GM12878 (cell line): Measurements from ENCODE around the gene KCNH4. TPM values are rescaled to one million over a fixed set of nuclear protein-coding genes. Genes with fewer than 3 reads are reported as not detected.

ENCODE experiments used
- ATAC-seq: fragments of 200-7000 bp; cut with Tn5 transposase; 3 replicates; pipeline ENCODE4 v1.9.1; 2020; ENCODE audit warnings: mild to moderate bottlenecking, moderate library complexity
- BruUV-seq: library from RNA; stranded (reverse); fragments of 400-500 nt; replicated peaks from 2 replicates; lab custom pipeline; 2021; lab: Mats Ljungman, UMichigan
- CTCF ChIA-PET: fragments of 300-600 bp; sonication (Branson Sonifier 250); formaldehyde crosslinking; extraction: SDS; loops from one replicate; lab custom pipeline; 2021; ENCODE audit warnings: inconsistent platforms; lab: Yijun Ruan, JAX
- POLR2A ChIA-PET: fragments of 350-600 bp; formaldehyde crosslinking; extraction: SDS; loops from one replicate; lab custom pipeline; 2021; ENCODE audit warnings: inconsistent platforms; lab: Charles Lee
- RAD21 ChIA-PET: fragments of 300-600 bp; sonication (Branson Sonifier 250); formaldehyde crosslinking; loops from one replicate; lab custom pipeline; 2023; ENCODE audit warnings: antibody characterized with exemption; ENCODE audit not compliant: unreplicated experiment; lab: Charles Lee
- SMC1A ChIA-PET: fragments of 300-600 bp; sonication (Branson Sonifier 250); formaldehyde crosslinking; loops from one replicate; lab custom pipeline; 2023; ENCODE audit not compliant: unreplicated experiment, uncharacterized antibody; lab: Charles Lee
- DNase-seq: peaks from one replicate; pipeline ENCODE4 v3.0.0-alpha.2; 2011; ENCODE audit warnings: low read depth, low spot score
- FAIRE-seq: peaks from 3 replicates; lab custom pipeline; 2011; peaks lifted over from hg19 to GRCh38; lab: Jason Lieb, UNC
- H2AFZ ChIP-seq: 2 replicates; pipeline ENCODE4 v1.6.0; 2011; ENCODE audit warnings: low read depth, low read length, control low read depth; ENCODE audit not compliant: control insufficient read depth
- H3K27ac ChIP-seq: 2 replicates; pipeline ENCODE4 v1.5.1; 2011; ENCODE audit warnings: control low read depth; ENCODE audit not compliant: control insufficient read depth, insufficient read depth
- H3K27me3 ChIP-seq, 2 experiments: replicated peaks in 1 of 2; 2 replicates each; pipeline versions ENCODE4 v1.6.0 to v1.6.1; 2011; ENCODE audit warnings: low read length in 1 of 2; ENCODE audit not compliant: control insufficient read depth in 2 of 2, insufficient read depth in 2 of 2
- H3K36me3 ChIP-seq, 2 experiments: 2 replicates each; pipeline ENCODE4 v1.5.1; 2011; ENCODE audit warnings: low read length in 1 of 2; ENCODE audit not compliant: control insufficient read depth in 2 of 2, insufficient read depth in 2 of 2
- H3K4me1 ChIP-seq: 2 replicates; pipeline ENCODE4 v1.6.1; 2011; ENCODE audit warnings: mild to moderate bottlenecking, low read length, moderate library complexity, mixed read lengths; ENCODE audit not compliant: control insufficient read depth, insufficient read depth
- H3K4me2 ChIP-seq: 2 replicates; pipeline ENCODE4 v1.6.0; 2011; ENCODE audit warnings: control low read depth; ENCODE audit not compliant: control insufficient read depth, insufficient read depth
- H3K4me3 ChIP-seq: fragments of 200-600 bp; sonication (generic); 2 replicates; pipeline ENCODE4 v1.5.1; 2016
- H3K79me2 ChIP-seq: 2 replicates; pipeline ENCODE4 v1.6.0; 2011; ENCODE audit warnings: low read length; ENCODE audit not compliant: control insufficient read depth, insufficient read depth
- H3K9ac ChIP-seq: 2 replicates; pipeline ENCODE4 v1.8.0; 2011; ENCODE audit warnings: low read length, control low read depth, mixed read lengths; ENCODE audit not compliant: control insufficient read depth, insufficient read depth
- H3K9me3 ChIP-seq: replicated peaks from 3 replicates; pipeline ENCODE4 v1.5.1; 2011; ENCODE audit warnings: mild to moderate bottlenecking, low read length; ENCODE audit not compliant: control insufficient read depth, insufficient read depth
- H4K20me1 ChIP-seq: 2 replicates; pipeline ENCODE4 v1.6.0; 2011; ENCODE audit not compliant: control insufficient read depth, insufficient read depth
- BCL11A ChIP-seq: IDR thresholded peaks from 2 replicates; pipeline ENCODE4 v1.6.1; 2011; ENCODE audit warnings: low read depth, low read length
- GABPA ChIP-seq: IDR thresholded peaks from 2 replicates; pipeline ENCODE4 v1.6.1; 2014; ENCODE audit warnings: antibody characterized with exemption, low read depth, mild to moderate bottlenecking, inconsistent platforms
- LARP7 ChIP-seq: fragments of 450-650 bp; IDR thresholded peaks from 2 replicates; pipeline ENCODE4 v1.6.1; 2017; ENCODE audit warnings: mild to moderate bottlenecking
- MEF2A ChIP-seq: IDR thresholded peaks from 2 replicates; pipeline ENCODE4 v1.6.1; 2011; ENCODE audit warnings: low read depth, mild to moderate bottlenecking, low read length, moderate library complexity; ENCODE audit not compliant: insufficient read depth
- MTA2 ChIP-seq: fragments of 450-650 bp; IDR thresholded peaks from 2 replicates; pipeline ENCODE4 v1.6.1; 2016; ENCODE audit warnings: low read depth, mild to moderate bottlenecking, moderate library complexity
- MYB ChIP-seq: fragments of 150-350 bp; IDR thresholded peaks from 2 replicates; pipeline ENCODE4 v1.6.1; 2014; ENCODE audit warnings: mild to moderate bottlenecking, low read depth, low read length, borderline replicate concordance
- RB1 ChIP-seq: fragments of 450-650 bp; formaldehyde crosslinking; IDR thresholded peaks from 2 replicates; pipeline ENCODE4 v1.6.1; 2017; ENCODE audit warnings: mild to moderate bottlenecking, borderline replicate concordance
- SREBF1 ChIP-seq: IDR thresholded peaks from 2 replicates; pipeline ENCODE4 v1.6.1; 2012; ENCODE audit warnings: mild to moderate bottlenecking, low read length
- ZNF207 ChIP-seq: fragments of 450-650 bp; IDR thresholded peaks from 2 replicates; pipeline ENCODE4 v1.6.1; 2014; ENCODE audit warnings: antibody characterized with exemption, mild to moderate bottlenecking, borderline replicate concordance
- WGBS: methylation state at CpG from one replicate; pipeline ENCODE4 v1.1.6; 2016; ENCODE audit warnings: low lambda C conversion rate; ENCODE audit not compliant: insufficient replicate concordance, insufficient coverage; ENCODE audit errors: missing lambda C conversion rate; 5-methylcytosine and 5-hydroxymethylcytosine counted together
- in situ Hi-C: fragments of 300-500 bp; cut with MboI; formaldehyde crosslinking; loops from 9 replicates; pipeline ENCODE4 v1.14.3; 2018; ENCODE audit warnings: mixed read lengths
- intact Hi-C: fragments of 100-400 bp; cut with micrococcal nuclease; formaldehyde crosslinking; loops from one replicate; pipeline ENCODE4 v1.14.2; 2022; ENCODE audit not compliant: unreplicated experiment
- polyA plus RNA-seq, 11 experiments: library from polyadenylated mRNA; depleted of rRNA in 4 of 11; unstranded in 6 of 11; stranded (reverse) in 5 of 11; fragments of >200 nt; fragmentation: Nextera tagmentation in 4 of 11; fragmentation: Illumina TruSeq in 1 of 11; extraction: Ambion mirVana in 4 of 11; extraction: Trizol in 1 of 11; gene quantifications; 1 replicate in 1 of 11; 2 replicates in 10 of 11; pipeline versions ENCODE4 v1.2.1 to v1.2.3, GENCODE V29; 2011 to 2016; ENCODE audit warnings: inconsistent platforms in 2 of 11, missing spikeins in 2 of 11, low read depth in 1 of 11
- total RNA-seq, 4 experiments: library from RNA; depleted of rRNA in 3 of 4; stranded (reverse); fragments of >200 nt in 3 of 4; fragmentation: Illumina TruSeq in 1 of 4; extraction: Trizol in 1 of 4; gene quantifications; 2 replicates each; pipeline versions ENCODE4 v1.2.1 to v1.2.3, GENCODE V29; 2013 to 2021

The KCNH4 gene
- total and polyA plus RNA-seq, 10 of the 15 experiments (the other 5 are each of a cell fraction or from before 2014, with no cell fraction given) = 0.03 to 0.88 (median 0.10) TPM; not detected in 2

DNA sequence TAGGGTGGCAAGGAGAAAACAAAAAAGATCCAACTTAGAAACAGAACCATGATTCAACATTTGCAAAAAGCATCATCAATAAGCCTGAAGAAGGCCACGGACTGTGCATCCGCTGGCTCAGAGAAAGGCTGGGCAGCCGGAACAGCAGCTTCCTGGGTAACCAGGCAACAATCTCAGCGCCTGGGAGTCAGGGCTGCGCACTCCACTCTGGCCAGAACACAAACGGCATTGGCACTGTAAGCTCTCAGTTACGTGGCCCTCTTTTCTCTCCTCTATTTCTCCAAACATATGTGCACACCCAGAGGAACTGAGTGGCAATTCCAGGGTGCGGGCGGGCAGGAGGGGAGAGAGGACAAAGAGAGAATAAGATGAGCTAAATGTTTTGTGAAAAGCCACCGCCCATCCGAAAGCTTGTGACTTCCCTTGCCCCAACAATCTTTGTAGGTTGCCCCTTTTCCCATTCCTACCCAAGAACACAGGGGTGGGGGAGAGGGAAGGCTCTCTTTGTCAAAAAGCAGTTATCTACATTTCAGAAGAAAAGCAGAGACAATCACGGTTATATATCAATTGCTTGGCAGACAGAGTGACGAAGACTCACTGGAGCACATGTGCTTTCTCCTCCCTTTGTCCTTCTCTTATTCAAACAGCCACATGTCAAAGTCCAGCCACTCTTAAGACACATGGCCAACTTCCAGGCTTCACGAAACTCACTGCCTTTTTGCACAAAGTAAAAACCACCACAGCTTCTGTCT, 19.9 kb upstream of the KCNH4 start:
- H2AFZ ChIP-seq = no peak overlapping the region
- FAIRE-seq (no peak), ATAC-seq (no peak), DNase-seq (no peak)
- BruUV-seq = no TSS peak
- no peaks in the 10 kb centered on the region for H3K79me2 ChIP-seq
- H3K9ac ChIP-seq = no peak overlapping the region
- TF ChIP-seq SREBF1 (no peak), MEF2A (no peak), LARP7 (no peak), BCL11A (no peak), GABPA (no peak), MYB (no peak), RB1 (no peak), ZNF207 (no peak), MTA2 (no peak)
- no peak overlapping the region for H3K27ac ChIP-seq
- RAD21 ChIA-PET = no interaction called here
- no peaks in the 10 kb centered on the region; the same call in 1 of the 2 replicates for H3K4me1 ChIP-seq
- intact Hi-C loops (no loop called here), in situ Hi-C loops (no loop called here)
- peaks cover 5 to 20% of the 10 kb centered on the region in 2 experiments; a peak in 3 of 4 replicates for H3K36me3 ChIP-seq
- SMC1A ChIA-PET = no interaction called here
- CTCF ChIA-PET = interaction anchor here (1.9 to 2.5 kb wide), 2 partner anchors 17 to 21 kb away, joined by 5 to 9 read pairs; partner anchors contain the start of gene HCRT
- no peaks in the 10 kb centered on the region for H3K9me3 ChIP-seq
- H3K27me3 ChIP-seq = no peaks in the 10 kb centered on the region
- 93% methylated on average over 14 of the region's 14 CpGs for WGBS
- no peak overlapping the region for H3K4me3 ChIP-seq
- POLR2A ChIA-PET = no interaction called here
- no peaks in the 10 kb centered on the region for H4K20me1 ChIP-seq
- H3K4me2 ChIP-seq = no peak overlapping the region
